HG03520 (cell line): ENCODE results near the gene BPIFB2.

Experiments used
- ATAC-seq: cut with Tn5 transposase; IDR thresholded peaks from one replicate; pipeline ENCODE4 v1.9.1; 2021; ENCODE audit warnings: mild to moderate bottlenecking, moderate library complexity; ENCODE audit not compliant: unreplicated experiment

BPIFB2 gene

GRCh38 chr20:33020278-33021161 lies 13.0 kb downstream of the BPIFB2 start:
- ATAC-seq, result no peak

GRCh38 chr20:33021879-33022278 lies 14.4 kb downstream of the BPIFB2 start:
- no peak for ATAC-seq

- ATAC-seq, result no peak
Observed at GRCh38 chr20:33022289-33022688, 14.8 kb downstream of the BPIFB2 start.

GRCh38 chr20:33022694-33023438 lies 15.4 kb downstream of the BPIFB2 start:
- no peak for ATAC-seq

GRCh38 chr20:33023439-33024242 lies 16.1 kb downstream of the BPIFB2 start:
- no peak for ATAC-seq

- ATAC-seq, result no peak
Observed at GRCh38 chr20:33024243-33024560, 16.7 kb downstream of the BPIFB2 start.

- no peak for ATAC-seq
Observed at GRCh38 chr20:33024609-33025317, 17.3 kb downstream of the BPIFB2 start.

- no peak for ATAC-seq
Observed at GRCh38 chr20:33025318-33025876, 17.9 kb downstream of the BPIFB2 start.

- no peak for ATAC-seq
Observed at GRCh38 chr20:33026072-33026778, 18.7 kb downstream of the BPIFB2 start.

- ATAC-seq, result no peak
Observed at GRCh38 chr20:33026779-33027759, 19.6 kb downstream of the BPIFB2 start.

GRCh38 chr20:33027769-33028751 lies 20.6 kb downstream of the BPIFB2 start:
- no peak for ATAC-seq

- no peak for ATAC-seq
Observed at GRCh38 chr20:33028875-33029274, 21.4 kb downstream of the BPIFB2 start.

- no peak for ATAC-seq
Observed at GRCh38 chr20:33030076-33030475, 22.6 kb downstream of the BPIFB2 start.

- ATAC-seq, result no peak
Observed at GRCh38 chr20:33030569-33030968, 23.1 kb downstream of the BPIFB2 start.

GRCh38 chr20:33031531-33031930 lies 24.0 kb downstream of the BPIFB2 start, which contains the start of gene BPIFB6:
BPIFB6 (plus strand) TSS chr20:33031648; CDS start chr20:33031648, 0 bp downstream.
- no peak for ATAC-seq

GRCh38 chr20:33032555-33032954 lies 25.1 kb downstream of the BPIFB2 start:
- ATAC-seq, result no peak

- ATAC-seq, result no peak
Observed at GRCh38 chr20:33033381-33033780, 25.9 kb downstream of the BPIFB2 start.
